RWPE1 (cell line): ENCODE measurements around the gene UVRAG.

Experiments used
- CTCF ChIA-PET: fragments of 350-600 bp; sonication (Branson Sonifier 250); formaldehyde crosslinking; extraction: SDS; loops from one replicate; lab custom pipeline; 2021; lab: Yijun Ruan, JAX
- POLR2A ChIA-PET: fragments of 400-600 bp; formaldehyde crosslinking; extraction: SDS; loops from one replicate; lab custom pipeline; 2020; ENCODE audit warnings: antibody characterized with exemption; ENCODE audit not compliant: low non-redundant PET; lab: Yijun Ruan, JAX
- DNase-seq: peaks from one replicate; pipeline ENCODE4 v3.0.0; 2012; ENCODE audit warnings: low spot score
- H3K27ac ChIP-seq: fragments of 450-650 bp; 2 replicates; pipeline ENCODE4 v1.5.1; 2017
- CTCF ChIP-seq: fragments of 450-650 bp; conservative IDR thresholded peaks from 2 replicates; pipeline ENCODE4 v1.5.1; 2017; ENCODE audit warnings: low read depth, mild to moderate bottlenecking

Gene UVRAG

DNA sequence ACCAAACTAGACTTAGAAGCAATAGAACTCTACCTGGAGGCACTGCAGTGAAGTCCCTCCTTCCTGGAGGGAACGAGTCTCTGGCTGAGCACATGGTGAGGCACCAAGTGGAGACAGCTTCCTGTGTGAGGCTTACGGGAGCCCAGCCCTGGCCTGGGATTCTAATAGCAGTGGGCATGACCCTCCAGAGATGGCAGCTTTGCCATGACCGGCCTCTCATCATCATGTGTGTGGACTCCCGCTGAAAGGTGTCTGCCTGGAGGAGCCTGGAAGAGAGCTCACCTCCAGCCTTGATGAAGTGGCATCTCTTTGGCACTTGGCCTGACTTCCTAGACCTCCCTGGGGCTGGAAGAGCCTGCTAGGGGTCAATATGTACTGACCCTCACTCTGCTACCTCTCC, 38.5 kb upstream of the UVRAG start:
- no peak overlapping the region for H3K27ac ChIP-seq
- no peak for TF ChIP-seq CTCF
- ChIA-PET POLR2A (no interaction called here), CTCF (no interaction called here)
- no peak for DNase-seq

- no peak overlapping the region for H3K27ac ChIP-seq
- TF ChIP-seq CTCF = no peak
- ChIA-PET POLR2A (interaction anchor here (0.6 kb wide), 1 partner anchor 132 kb away, joined by 4 read pairs; no protein-coding TSS in a partner anchor), CTCF (interaction anchor here (0.6 kb wide), 1 partner anchor 25 kb away, joined by 4 read pairs; no protein-coding TSS in a partner anchor)
- no peak for DNase-seq
Observed at GRCh38 chr11:75777461-75778110, 37.4 kb upstream of the UVRAG start.

DNA sequence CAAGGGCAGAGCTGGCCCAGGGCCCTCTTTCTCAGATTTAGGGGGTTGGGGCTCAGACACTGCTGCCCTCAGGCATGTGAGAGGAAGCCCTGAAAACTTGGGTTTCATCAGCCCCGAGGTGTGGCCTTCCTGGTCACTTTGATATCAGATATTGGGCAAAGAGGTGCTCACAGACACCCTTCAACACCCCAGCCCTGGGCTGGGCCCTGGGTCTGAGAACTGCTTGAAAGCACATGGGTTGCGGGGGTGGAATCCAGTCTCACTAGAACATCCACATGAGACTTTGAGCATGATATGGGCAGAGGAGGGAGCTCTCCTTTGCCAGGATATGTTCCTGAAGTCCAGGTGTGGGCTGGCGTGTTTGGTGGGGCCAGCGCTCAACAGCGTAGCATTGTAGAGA, 36.0 kb upstream of the UVRAG start:
- CTCF ChIA-PET = interaction anchor here (0.6 kb wide), 1 partner anchor 16 kb away, joined by 3 read pairs; no protein-coding TSS in a partner anchor
- TF ChIP-seq CTCF = no peak
- POLR2A ChIA-PET = no interaction called here
- H3K27ac ChIP-seq = no peak overlapping the region
- no peak for DNase-seq

GRCh38 chr11:75779960-75780359, 35.0 kb upstream of the UVRAG start:
- ChIA-PET POLR2A (no interaction called here), CTCF (interaction anchor here (0.7 to 1.0 kb wide), 2 partner anchors 9 to 1735 kb away, joined by 3 to 4 read pairs; no protein-coding TSS in a partner anchor)
- DNase-seq = no peak
- H3K27ac ChIP-seq = no peak overlapping the region
- no peak for TF ChIP-seq CTCF

GRCh38 chr11:75780888-75781287, 34.1 kb upstream of the UVRAG start:
- H3K27ac ChIP-seq = no peak overlapping the region
- DNase-seq = no peak
- CTCF ChIA-PET = interaction anchor here (0.7 to 1.0 kb wide), 2 partner anchors 17 to 372 kb away, joined by 3 read pairs; no protein-coding TSS in a partner anchor
- POLR2A ChIA-PET = no interaction called here
- no peak for TF ChIP-seq CTCF

DNA sequence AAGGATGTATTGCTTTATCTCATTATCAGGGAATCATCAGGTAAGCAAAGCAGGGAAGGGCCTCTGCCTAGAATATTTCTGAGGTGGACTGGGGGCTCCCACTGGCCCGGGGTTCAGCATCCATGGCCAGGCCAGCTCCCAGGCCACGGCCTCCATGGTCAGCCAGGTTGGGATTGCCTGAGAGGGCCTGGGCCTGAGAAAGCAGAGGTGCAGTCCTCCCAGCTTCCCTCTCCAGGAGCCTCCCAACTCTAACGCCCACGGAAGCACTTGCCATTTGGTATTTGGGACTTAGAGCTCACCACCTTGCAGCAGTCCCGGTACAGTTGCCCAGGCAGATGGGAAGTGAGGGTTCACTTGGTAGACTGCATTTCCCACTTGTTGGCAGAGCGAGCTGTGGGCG, 33.7 kb upstream of the UVRAG start:
- TF ChIP-seq CTCF = no peak
- CTCF ChIA-PET = interaction anchor here (1.0 kb wide), 1 partner anchor 371 kb away, joined by 3 read pairs; no protein-coding TSS in a partner anchor
- POLR2A ChIA-PET = no interaction called here
- DNase-seq = no peak
- no peak overlapping the region for H3K27ac ChIP-seq
